ENCODE measurements around the gene EBP. TPM values are rescaled to one million over a fixed set of nuclear protein-coding genes. Genes with fewer than 3 reads are reported as not detected.

Gene EBP
- total RNA-seq, 4 donors from 2014 or later: 15.7 to 20.7 (median 17.4) TPM

- no peaks in the 10 kb centered on the region for H3K27me3 ChIP-seq
- no peak for DNase-seq (ENCODE audit: extremely low spot score)
- H3K36me3 ChIP-seq: peaks cover 0 to 8% (median 5%) of the 10 kb centered on the region in 4 donors
- H3K27ac ChIP-seq (replicated peaks in 1 of 4): no peak overlapping the region
- no peaks in the 10 kb centered on the region for H3K9me3 ChIP-seq
- no peak overlapping the region for H3K4me3 ChIP-seq
- intact Hi-C loops (cut with DNase I): no loop called here
- peaks cover 5 to 19% (median 13%) of the 10 kb centered on the region in 4 donors for H3K4me1 ChIP-seq
- TF ChIP-seq, protein P1, sequence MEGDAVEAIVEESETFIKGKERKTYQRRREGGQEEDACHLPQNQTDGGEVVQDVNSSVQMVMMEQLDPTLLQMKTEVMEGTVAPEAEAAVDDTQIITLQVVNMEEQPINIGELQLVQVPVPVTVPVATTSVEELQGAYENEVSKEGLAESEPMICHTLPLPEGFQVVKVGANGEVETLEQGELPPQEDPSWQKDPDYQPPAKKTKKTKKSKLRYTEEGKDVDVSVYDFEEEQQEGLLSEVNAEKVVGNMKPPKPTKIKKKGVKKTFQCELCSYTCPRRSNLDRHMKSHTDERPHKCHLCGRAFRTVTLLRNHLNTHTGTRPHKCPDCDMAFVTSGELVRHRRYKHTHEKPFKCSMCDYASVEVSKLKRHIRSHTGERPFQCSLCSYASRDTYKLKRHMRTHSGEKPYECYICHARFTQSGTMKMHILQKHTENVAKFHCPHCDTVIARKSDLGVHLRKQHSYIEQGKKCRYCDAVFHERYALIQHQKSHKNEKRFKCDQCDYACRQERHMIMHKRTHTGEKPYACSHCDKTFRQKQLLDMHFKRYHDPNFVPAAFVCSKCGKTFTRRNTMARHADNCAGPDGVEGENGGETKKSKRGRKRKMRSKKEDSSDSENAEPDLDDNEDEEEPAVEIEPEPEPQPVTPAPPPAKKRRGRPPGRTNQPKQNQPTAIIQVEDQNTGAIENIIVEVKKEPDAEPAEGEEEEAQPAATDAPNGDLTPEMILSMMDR (IDR thresholded peaks at IDR 0.05): no peak
- no peak for TF ChIP-seq EP300 (IDR thresholded peaks at IDR 0.05)
- no peak for TF ChIP-seq POLR2AphosphoS5 (IDR thresholded peaks at IDR 0.05)
- TF ChIP-seq POLR2A (IDR thresholded peaks at IDR 0.05; ENCODE audit: low read depth): no peak
- 84% methylated on average over 6 of the region's 6 CpGs for WGBS
Measured at GRCh38 chrX:48474581-48474980, 47.0 kb upstream of the EBP start.

DNA sequence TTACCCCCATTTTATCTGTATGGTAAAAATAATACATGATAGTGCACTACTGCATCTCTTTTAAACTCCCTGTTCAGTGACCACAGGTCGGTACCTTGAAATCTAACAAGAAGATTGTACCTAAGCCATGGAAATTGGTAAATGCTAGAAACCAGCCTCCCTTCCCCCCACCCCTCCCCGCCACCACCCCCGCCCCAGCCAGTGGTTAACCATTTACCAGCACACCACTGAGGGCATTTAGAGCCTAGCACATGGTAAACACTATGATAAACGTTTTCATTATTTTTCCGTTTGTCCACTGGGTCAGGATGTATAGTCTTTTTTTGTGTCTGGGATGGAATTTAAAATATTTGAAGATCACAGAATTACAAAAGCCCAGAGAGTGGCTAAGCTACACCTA lies 46.3 kb upstream of the EBP start:
- WGBS: 28% methylated on average over 5 of the region's 5 CpGs
- Histone ChIP-seq H3K36me3 (peaks cover 0 to 8% (median 5%) of the 10 kb centered on the region in 4 donors), H3K9me3 (no peaks in the 10 kb centered on the region), H3K27me3 (no peaks in the 10 kb centered on the region), H3K4me3 (peak overlapping the region; percentile 66 to 82 (median 69)), H3K27ac (replicated peaks in 1 of 4) (peak overlapping the region; percentile 80 to 86 (median 86)), H3K4me1 (peaks cover 5 to 19% (median 13%) of the 10 kb centered on the region in 4 donors)
- intact Hi-C loops (cut with DNase I): no loop called here
- no peak for DNase-seq (ENCODE audit: extremely low spot score)
- TF ChIP-seq POLR2AphosphoS5 (IDR thresholded peaks at IDR 0.05) (no peak), POLR2A (IDR thresholded peaks at IDR 0.05; ENCODE audit: low read depth) (no peak), EP300 (IDR thresholded peaks at IDR 0.05) (no peak)
- TF ChIP-seq, protein P1 (IDR thresholded peaks at IDR 0.05): no peak

GRCh38 chrX:48475774-48476577 lies 45.6 kb upstream of the EBP start, which contains the start of gene FTSJ1:
FTSJ1 (plus strand) TSS chrX:48476199; CDS start chrX:48478048, 1,849 bp downstream.
- TF ChIP-seq POLR2AphosphoS5 (IDR thresholded peaks at IDR 0.05): peak; percentile 83 to 90
- TF ChIP-seq POLR2A (IDR thresholded peaks at IDR 0.05; ENCODE audit: low read depth): no peak
- TF ChIP-seq, protein P1 (IDR thresholded peaks at IDR 0.05): no peak
- no peak for TF ChIP-seq EP300 (IDR thresholded peaks at IDR 0.05)
- Histone ChIP-seq H3K27me3 (no peaks in the 10 kb centered on the region), H3K4me3 (peak within 1 kb of the TSS; percentile 66 to 82 (median 69)), H3K27ac (replicated peaks in 1 of 4) (peak within 1 kb of the TSS; percentile 80 to 86 (median 86)), H3K4me1 (peaks cover 5 to 19% (median 13%) of the 10 kb centered on the region in 4 donors), H3K36me3 (peaks cover 0 to 11% (median 6%) of the 10 kb centered on the region in 4 donors), H3K9me3 (no peaks in the 10 kb centered on the region)
- peak; percentile 96 for DNase-seq (ENCODE audit: extremely low spot score)
- intact Hi-C loops (cut with DNase I): no loop called here
- WGBS: 48% methylated on average over 64 of the region's 75 CpGs

GRCh38 chrX:48476919-48477318 lies 44.7 kb upstream of the EBP start:
- H3K9me3 ChIP-seq: no peaks in the 10 kb centered on the region
- peaks cover under 1 to 20% (median 14%) of the 10 kb centered on the region in 4 donors for H3K36me3 ChIP-seq
- H3K4me3 ChIP-seq: peak overlapping the region; percentile 66 to 82 (median 69)
- H3K27ac ChIP-seq (replicated peaks in 1 of 4): peak overlapping the region; percentile 80 to 86 (median 86)
- 81% methylated on average over 4 of the region's 4 CpGs for WGBS
- H3K4me1 ChIP-seq: peaks cover 5 to 19% (median 13%) of the 10 kb centered on the region in 4 donors
- intact Hi-C loops (cut with DNase I): no loop called here
- TF ChIP-seq EP300 (IDR thresholded peaks at IDR 0.05) (no peak), POLR2AphosphoS5 (IDR thresholded peaks at IDR 0.05) (no peak), POLR2A (IDR thresholded peaks at IDR 0.05; ENCODE audit: low read depth) (no peak)
- TF ChIP-seq, protein P1 (IDR thresholded peaks at IDR 0.05): no peak
- no peaks in the 10 kb centered on the region for H3K27me3 ChIP-seq
- DNase-seq (ENCODE audit: extremely low spot score): no peak

Measured in esophagus muscularis mucosa (tissue), 4 donors.